HepG2 (cell line): Measurements from ENCODE around the gene PNMA6F. TPM values are rescaled to one million over a fixed set of nuclear protein-coding genes. Genes with fewer than 3 reads are reported as not detected.

Experiments
- ELF3 ChIP-seq: IDR thresholded peaks from 2 replicates; pipeline ENCODE4 v1.6.1; 2016; ENCODE audit warnings: missing genetic modification reagents, missing compliant biosample characterization
- HOXA3 ChIP-seq: sonication (generic); formaldehyde crosslinking; IDR thresholded peaks from 2 replicates; pipeline ENCODE4 v1.5.0; 2020; ENCODE audit warnings: missing genetic modification reagents
- JUN ChIP-seq: sonication (generic); formaldehyde crosslinking; IDR thresholded peaks from 2 replicates; pipeline ENCODE4 v1.4.0; 2020; ENCODE audit warnings: mild to moderate bottlenecking, missing genetic modification reagents
- RARG ChIP-seq: sonication (generic); formaldehyde crosslinking; IDR thresholded peaks from 2 replicates; pipeline ENCODE4 v1.4.0; 2020; ENCODE audit warnings: low read depth, mild to moderate bottlenecking, missing genetic modification reagents
- RBFOX2 ChIP-seq: fragments of 200-400 bp; formaldehyde crosslinking; IDR thresholded peaks from 2 replicates; pipeline ENCODE4 v1.6.1; 2017; ENCODE audit warnings: low read depth, mild to moderate bottlenecking, low read length
- RFX1 ChIP-seq: fragments of 450-650 bp; IDR thresholded peaks from 2 replicates; pipeline ENCODE4 v1.6.1; 2017
- ZBTB43 ChIP-seq: sonication (generic); formaldehyde crosslinking; conservative IDR thresholded peaks from 2 replicates; pipeline ENCODE4 v1.4.0; 2020; ENCODE audit warnings: missing genetic modification reagents
- ZNF138 ChIP-seq: sonication (generic); formaldehyde crosslinking; IDR thresholded peaks from 2 replicates; pipeline ENCODE4 v1.5.0; 2020; ENCODE audit warnings: mild to moderate bottlenecking, low read depth, missing genetic modification reagents
- ZNF543 ChIP-seq: sonication (generic); formaldehyde crosslinking; IDR thresholded peaks from 2 replicates; pipeline ENCODE4 v1.4.0; 2020; ENCODE audit warnings: mild to moderate bottlenecking, missing genetic modification reagents
- ZNF562 ChIP-seq: sonication (generic); formaldehyde crosslinking; IDR thresholded peaks from 2 replicates; pipeline ENCODE4 v1.8.0; 2022; ENCODE audit warnings: missing genetic modification reagents, borderline replicate concordance
- ZNF567 ChIP-seq: sonication (generic); formaldehyde crosslinking; IDR thresholded peaks from 2 replicates; pipeline ENCODE4 v1.8.1; 2023; ENCODE audit warnings: mild to moderate bottlenecking, missing genetic modification reagents, borderline replicate concordance
- ZNF670 ChIP-seq: sonication (generic); formaldehyde crosslinking; IDR thresholded peaks from 2 replicates; pipeline ENCODE4 v1.8.0; 2022; ENCODE audit warnings: mild to moderate bottlenecking, missing genetic modification reagents, borderline replicate concordance
- polyA plus RNA-seq, 8 experiments: library from polyadenylated mRNA; depleted of rRNA in 3 of 8; stranded (reverse) in 7 of 8; unstranded in 1 of 8; fragments of >200 nt; fragmentation: Illumina TruSeq in 4 of 8; extraction: Trizol in 4 of 8; gene quantifications; 2 replicates each; pipeline versions ENCODE4 v1.2.1 to v1.2.3, GENCODE V29; 2011 to 2016; ENCODE audit warnings: low read depth in 4 of 8, missing spikeins in 1 of 8, mixed read lengths in 1 of 8; ENCODE audit not compliant: insufficient read depth in 1 of 8
- total RNA-seq, 5 experiments: library from RNA; depleted of rRNA; stranded (reverse); fragments of >200 nt; fragmentation: Illumina TruSeq; extraction: Trizol; gene quantifications; 2 replicates each; pipeline ENCODE4 v1.2.3, GENCODE V29; 2016; ENCODE audit warnings: low read depth in 1 of 5
- TF ChIP-seq, protein P1 (sequence below): sonication (generic); formaldehyde crosslinking; IDR thresholded peaks from 2 replicates; pipeline ENCODE4 v1.9.0; 2021; ENCODE audit warnings: missing genetic modification reagents, borderline replicate concordance
- TF ChIP-seq, protein P2 (sequence below): sonication (generic); formaldehyde crosslinking; IDR thresholded peaks from 2 replicates; pipeline ENCODE4 v1.8.1; 2023; ENCODE audit warnings: mild to moderate bottlenecking, missing genetic modification reagents
- TF ChIP-seq, protein P3 (sequence below): sonication (generic); formaldehyde crosslinking; IDR thresholded peaks from 2 replicates; pipeline ENCODE4 v1.8.0; 2022; ENCODE audit warnings: mild to moderate bottlenecking, missing genetic modification reagents, moderate library complexity
- TF ChIP-seq, protein P4 (sequence below): sonication (generic); formaldehyde crosslinking; conservative IDR thresholded peaks from 2 replicates; pipeline ENCODE4 v1.8.0; 2022; ENCODE audit warnings: missing genetic modification reagents
- TF ChIP-seq, protein P5 (sequence below): sonication (generic); formaldehyde crosslinking; IDR thresholded peaks from 2 replicates; pipeline ENCODE4 v1.4.0; 2020; ENCODE audit warnings: missing genetic modification reagents, borderline replicate concordance

PNMA6F gene
- total and polyA plus RNA-seq, 2 of the 13 experiments (the other 11 are each of a cell fraction or from before 2014, with no cell fraction given), result not detected

- TF ChIP-seq, protein P1, sequence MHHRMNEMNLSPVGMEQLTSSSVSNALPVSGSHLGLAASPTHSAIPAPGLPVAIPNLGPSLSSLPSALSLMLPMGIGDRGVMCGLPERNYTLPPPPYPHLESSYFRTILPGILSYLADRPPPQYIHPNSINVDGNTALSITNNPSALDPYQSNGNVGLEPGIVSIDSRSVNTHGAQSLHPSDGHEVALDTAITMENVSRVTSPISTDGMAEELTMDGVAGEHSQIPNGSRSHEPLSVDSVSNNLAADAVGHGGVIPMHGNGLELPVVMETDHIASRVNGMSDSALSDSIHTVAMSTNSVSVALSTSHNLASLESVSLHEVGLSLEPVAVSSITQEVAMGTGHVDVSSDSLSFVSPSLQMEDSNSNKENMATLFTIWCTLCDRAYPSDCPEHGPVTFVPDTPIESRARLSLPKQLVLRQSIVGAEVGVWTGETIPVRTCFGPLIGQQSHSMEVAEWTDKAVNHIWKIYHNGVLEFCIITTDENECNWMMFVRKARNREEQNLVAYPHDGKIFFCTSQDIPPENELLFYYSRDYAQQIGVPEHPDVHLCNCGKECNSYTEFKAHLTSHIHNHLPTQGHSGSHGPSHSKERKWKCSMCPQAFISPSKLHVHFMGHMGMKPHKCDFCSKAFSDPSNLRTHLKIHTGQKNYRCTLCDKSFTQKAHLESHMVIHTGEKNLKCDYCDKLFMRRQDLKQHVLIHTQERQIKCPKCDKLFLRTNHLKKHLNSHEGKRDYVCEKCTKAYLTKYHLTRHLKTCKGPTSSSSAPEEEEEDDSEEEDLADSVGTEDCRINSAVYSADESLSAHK, result no peak
- TF ChIP-seq ZNF567 (no peak), RBFOX2 (peak; percentile 72), HOXA3 (CRISPR knock-in tag) (0 out of 2 replicates have a peak, but pooled peaks have one; percentile 32), ZNF138 (CRISPR knock-in tag) (no peak), RARG (no peak), JUN (CRISPR knock-in tag) (no peak), ZNF543 (CRISPR knock-in tag) (no peak), ZBTB43 (CRISPR knock-in tag) (no peak), ELF3 (CRISPR knock-in tag) (no peak), RFX1 (no peak), ZNF562 (CRISPR knock-in tag) (no peak), ZNF670 (no peak)
- TF ChIP-seq, protein P2, sequence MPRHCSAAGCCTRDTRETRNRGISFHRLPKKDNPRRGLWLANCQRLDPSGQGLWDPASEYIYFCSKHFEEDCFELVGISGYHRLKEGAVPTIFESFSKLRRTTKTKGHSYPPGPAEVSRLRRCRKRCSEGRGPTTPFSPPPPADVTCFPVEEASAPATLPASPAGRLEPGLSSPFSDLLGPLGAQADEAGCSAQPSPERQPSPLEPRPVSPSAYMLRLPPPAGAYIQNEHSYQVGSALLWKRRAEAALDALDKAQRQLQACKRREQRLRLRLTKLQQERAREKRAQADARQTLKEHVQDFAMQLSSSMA (CRISPR knock-in tag), result no peak
- TF ChIP-seq, protein P3, sequence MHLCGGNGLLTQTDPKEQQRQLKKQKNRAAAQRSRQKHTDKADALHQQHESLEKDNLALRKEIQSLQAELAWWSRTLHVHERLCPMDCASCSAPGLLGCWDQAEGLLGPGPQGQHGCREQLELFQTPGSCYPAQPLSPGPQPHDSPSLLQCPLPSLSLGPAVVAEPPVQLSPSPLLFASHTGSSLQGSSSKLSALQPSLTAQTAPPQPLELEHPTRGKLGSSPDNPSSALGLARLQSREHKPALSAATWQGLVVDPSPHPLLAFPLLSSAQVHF, result no peak
- TF ChIP-seq, protein P4, sequence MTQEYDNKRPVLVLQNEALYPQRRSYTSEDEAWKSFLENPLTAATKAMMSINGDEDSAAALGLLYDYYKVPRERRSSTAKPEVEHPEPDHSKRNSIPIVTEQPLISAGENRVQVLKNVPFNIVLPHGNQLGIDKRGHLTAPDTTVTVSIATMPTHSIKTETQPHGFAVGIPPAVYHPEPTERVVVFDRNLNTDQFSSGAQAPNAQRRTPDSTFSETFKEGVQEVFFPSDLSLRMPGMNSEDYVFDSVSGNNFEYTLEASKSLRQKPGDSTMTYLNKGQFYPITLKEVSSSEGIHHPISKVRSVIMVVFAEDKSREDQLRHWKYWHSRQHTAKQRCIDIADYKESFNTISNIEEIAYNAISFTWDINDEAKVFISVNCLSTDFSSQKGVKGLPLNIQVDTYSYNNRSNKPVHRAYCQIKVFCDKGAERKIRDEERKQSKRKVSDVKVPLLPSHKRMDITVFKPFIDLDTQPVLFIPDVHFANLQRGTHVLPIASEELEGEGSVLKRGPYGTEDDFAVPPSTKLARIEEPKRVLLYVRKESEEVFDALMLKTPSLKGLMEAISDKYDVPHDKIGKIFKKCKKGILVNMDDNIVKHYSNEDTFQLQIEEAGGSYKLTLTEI (CRISPR knock-in tag), result no peak
- TF ChIP-seq, protein P5, sequence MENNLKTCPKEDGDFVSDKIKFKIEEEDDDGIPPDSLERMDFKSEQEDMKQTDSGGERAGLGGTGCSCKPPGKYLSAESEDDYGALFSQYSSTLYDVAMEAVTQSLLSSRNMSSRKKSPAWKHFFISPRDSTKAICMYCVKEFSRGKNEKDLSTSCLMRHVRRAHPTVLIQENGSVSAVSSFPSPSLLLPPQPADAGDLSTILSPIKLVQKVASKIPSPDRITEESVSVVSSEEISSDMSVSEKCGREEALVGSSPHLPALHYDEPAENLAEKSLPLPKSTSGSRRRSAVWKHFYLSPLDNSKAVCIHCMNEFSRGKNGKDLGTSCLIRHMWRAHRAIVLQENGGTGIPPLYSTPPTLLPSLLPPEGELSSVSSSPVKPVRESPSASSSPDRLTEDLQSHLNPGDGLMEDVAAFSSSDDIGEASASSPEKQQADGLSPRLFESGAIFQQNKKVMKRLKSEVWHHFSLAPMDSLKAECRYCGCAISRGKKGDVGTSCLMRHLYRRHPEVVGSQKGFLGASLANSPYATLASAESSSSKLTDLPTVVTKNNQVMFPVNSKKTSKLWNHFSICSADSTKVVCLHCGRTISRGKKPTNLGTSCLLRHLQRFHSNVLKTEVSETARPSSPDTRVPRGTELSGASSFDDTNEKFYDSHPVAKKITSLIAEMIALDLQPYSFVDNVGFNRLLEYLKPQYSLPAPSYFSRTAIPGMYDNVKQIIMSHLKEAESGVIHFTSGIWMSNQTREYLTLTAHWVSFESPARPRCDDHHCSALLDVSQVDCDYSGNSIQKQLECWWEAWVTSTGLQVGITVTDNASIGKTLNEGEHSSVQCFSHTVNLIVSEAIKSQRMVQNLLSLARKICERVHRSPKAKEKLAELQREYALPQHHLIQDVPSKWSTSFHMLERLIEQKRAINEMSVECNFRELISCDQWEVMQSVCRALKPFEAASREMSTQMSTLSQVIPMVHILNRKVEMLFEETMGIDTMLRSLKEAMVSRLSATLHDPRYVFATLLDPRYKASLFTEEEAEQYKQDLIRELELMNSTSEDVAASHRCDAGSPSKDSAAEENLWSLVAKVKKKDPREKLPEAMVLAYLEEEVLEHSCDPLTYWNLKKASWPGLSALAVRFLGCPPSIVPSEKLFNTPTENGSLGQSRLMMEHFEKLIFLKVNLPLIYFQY (CRISPR knock-in tag), result no peak
Measured at GRCh38 chrX:153333821-153334653, 12.5 kb upstream of the PNMA6F start, which contains the start of gene ZNF275 (continued).
